HepG2 (cell line): ENCODE data around the gene FLT3LG. TPM values are rescaled to one million over a fixed set of nuclear protein-coding genes. Genes with fewer than 3 reads are reported as not detected.

Experiments
- FOXK1 ChIP-seq: sonication (generic); formaldehyde crosslinking; IDR thresholded peaks from 2 replicates; pipeline ENCODE4 v1.4.0; 2020; ENCODE audit warnings: low read depth, missing genetic modification reagents, borderline replicate concordance
- HNRNPK ChIP-seq: fragments of 200-400 bp; formaldehyde crosslinking; IDR thresholded peaks from 2 replicates; pipeline ENCODE4 v1.6.1; 2018; ENCODE audit warnings: low read length, low read depth, moderate library complexity, mild to moderate bottlenecking; ENCODE audit not compliant: poor library complexity, severe bottlenecking
- HOXA5 ChIP-seq: sonication (generic); formaldehyde crosslinking; IDR thresholded peaks from 2 replicates; pipeline ENCODE4 v1.4.0; 2020; ENCODE audit warnings: missing genetic modification reagents
- MEF2D ChIP-seq: sonication (generic); formaldehyde crosslinking; IDR thresholded peaks from 2 replicates; pipeline ENCODE4 v1.5.1; 2020; ENCODE audit warnings: mild to moderate bottlenecking, missing genetic modification reagents
- POLR2A ChIP-seq, 2 experiments: IDR thresholded peaks; 2 replicates each; pipeline ENCODE4 v1.6.1; 2011; ENCODE audit warnings: low read depth in 2 of 2, low read length in 2 of 2, mild to moderate bottlenecking in 1 of 2, moderate library complexity in 1 of 2; ENCODE audit not compliant: insufficient read depth in 1 of 2
- RBAK ChIP-seq: sonication (generic); formaldehyde crosslinking; IDR thresholded peaks from 2 replicates; pipeline ENCODE4 v1.5.1; 2020; ENCODE audit warnings: mild to moderate bottlenecking, missing genetic modification reagents
- TARDBP ChIP-seq: sonication (generic); formaldehyde crosslinking; IDR thresholded peaks from 2 replicates; pipeline ENCODE4 v1.8.0; 2022; ENCODE audit warnings: mild to moderate bottlenecking, missing genetic modification reagents
- ZMAT3 ChIP-seq: sonication (generic); formaldehyde crosslinking; conservative IDR thresholded peaks from 2 replicates; pipeline ENCODE4 v1.7.0; 2021; ENCODE audit warnings: missing genetic modification reagents
- ZNF101 ChIP-seq: sonication (generic); formaldehyde crosslinking; IDR thresholded peaks from 2 replicates; pipeline ENCODE4 v1.4.0; 2020; ENCODE audit warnings: mild to moderate bottlenecking, low read depth, missing genetic modification reagents, borderline replicate concordance
- ZNF275 ChIP-seq: sonication (generic); formaldehyde crosslinking; IDR thresholded peaks from 2 replicates; pipeline ENCODE4 v1.8.0; 2022; ENCODE audit warnings: missing genetic modification reagents, mild to moderate bottlenecking, inconsistent platforms, borderline replicate concordance
- ZNF557 ChIP-seq: sonication (generic); formaldehyde crosslinking; IDR thresholded peaks from 2 replicates; pipeline ENCODE4 v1.4.0; 2020; ENCODE audit warnings: missing genetic modification reagents
- ZNF572 ChIP-seq: sonication (generic); formaldehyde crosslinking; IDR thresholded peaks from 2 replicates; pipeline ENCODE4 v1.5.1; 2020; ENCODE audit warnings: mild to moderate bottlenecking, missing genetic modification reagents
- ZZZ3 ChIP-seq: sonication (generic); formaldehyde crosslinking; IDR thresholded peaks from 2 replicates; pipeline ENCODE4 v1.4.0; 2020; ENCODE audit warnings: missing genetic modification reagents, mild to moderate bottlenecking, borderline replicate concordance
- polyA plus RNA-seq, 8 experiments: library from polyadenylated mRNA; depleted of rRNA in 3 of 8; stranded (reverse) in 7 of 8; unstranded in 1 of 8; fragments of >200 nt; fragmentation: Illumina TruSeq in 4 of 8; extraction: Trizol in 4 of 8; gene quantifications; 2 replicates each; pipeline versions ENCODE4 v1.2.1 to v1.2.3, GENCODE V29; 2011 to 2016; ENCODE audit warnings: low read depth in 4 of 8, missing spikeins in 1 of 8, mixed read lengths in 1 of 8; ENCODE audit not compliant: insufficient read depth in 1 of 8
- total RNA-seq, 5 experiments: library from RNA; depleted of rRNA; stranded (reverse); fragments of >200 nt; fragmentation: Illumina TruSeq; extraction: Trizol; gene quantifications; 2 replicates each; pipeline ENCODE4 v1.2.3, GENCODE V29; 2016; ENCODE audit warnings: low read depth in 1 of 5
- TF ChIP-seq, protein P1 (sequence below), 2 experiments: sonication (generic) in 1 of 2; formaldehyde crosslinking in 1 of 2; IDR thresholded peaks; 2 replicates each; pipeline versions ENCODE4 v1.6.1 to v1.9.0; 2014 to 2022; ENCODE audit warnings: antibody characterized with exemption in 1 of 2, borderline replicate concordance in 1 of 2, inconsistent platforms in 1 of 2, low read depth in 1 of 2, missing genetic modification reagents in 1 of 2
- TF ChIP-seq, protein P2 (sequence below): sonication (generic); formaldehyde crosslinking; IDR thresholded peaks from 2 replicates; pipeline ENCODE4 v1.5.1; 2020; ENCODE audit warnings: mild to moderate bottlenecking, missing genetic modification reagents, moderate library complexity

FLT3LG gene
- total and polyA plus RNA-seq, 2 of the 13 experiments (the other 11 are each of a cell fraction or from before 2014, with no cell fraction given) = 1.5 to 2.6 TPM

DNA sequence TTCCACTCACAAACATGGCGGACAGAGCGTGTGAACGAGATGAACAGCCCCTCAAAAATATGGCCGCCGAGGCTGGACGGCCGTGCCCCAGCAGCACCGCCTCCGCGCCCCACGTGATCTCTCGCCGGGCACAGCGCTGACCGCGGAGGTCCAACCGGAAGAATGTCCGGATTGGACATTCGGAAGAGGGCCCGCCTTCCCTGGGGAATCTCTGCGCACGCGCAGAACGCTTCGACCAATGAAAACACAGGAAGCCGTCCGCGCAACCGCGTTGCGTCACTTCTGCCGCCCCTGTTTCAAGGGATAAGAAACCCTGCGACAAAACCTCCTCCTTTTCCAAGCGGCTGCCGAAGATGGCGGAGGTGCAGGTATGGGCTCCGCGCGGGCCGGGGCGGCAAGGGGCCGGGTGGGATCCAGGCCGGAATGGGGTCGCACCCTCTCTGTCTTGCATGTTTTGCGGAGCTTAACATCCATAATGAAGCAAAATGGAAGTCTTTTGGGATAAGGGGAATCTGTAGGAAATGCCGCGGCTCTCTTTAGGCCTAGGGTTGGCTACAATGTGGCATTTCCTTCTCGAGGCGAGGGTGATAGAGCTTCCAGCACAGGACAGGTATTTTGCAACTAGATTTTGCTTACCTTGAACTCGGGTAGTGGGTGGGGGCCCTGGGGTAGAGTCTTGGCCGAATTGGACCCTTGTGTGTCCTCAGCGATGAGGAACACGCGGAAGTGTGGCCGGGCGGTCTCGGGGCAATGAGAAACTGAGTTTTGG, 13.4 kb downstream of the FLT3LG start, which contains the start of gene RPL13A (continued):
- TF ChIP-seq, protein P1, sequence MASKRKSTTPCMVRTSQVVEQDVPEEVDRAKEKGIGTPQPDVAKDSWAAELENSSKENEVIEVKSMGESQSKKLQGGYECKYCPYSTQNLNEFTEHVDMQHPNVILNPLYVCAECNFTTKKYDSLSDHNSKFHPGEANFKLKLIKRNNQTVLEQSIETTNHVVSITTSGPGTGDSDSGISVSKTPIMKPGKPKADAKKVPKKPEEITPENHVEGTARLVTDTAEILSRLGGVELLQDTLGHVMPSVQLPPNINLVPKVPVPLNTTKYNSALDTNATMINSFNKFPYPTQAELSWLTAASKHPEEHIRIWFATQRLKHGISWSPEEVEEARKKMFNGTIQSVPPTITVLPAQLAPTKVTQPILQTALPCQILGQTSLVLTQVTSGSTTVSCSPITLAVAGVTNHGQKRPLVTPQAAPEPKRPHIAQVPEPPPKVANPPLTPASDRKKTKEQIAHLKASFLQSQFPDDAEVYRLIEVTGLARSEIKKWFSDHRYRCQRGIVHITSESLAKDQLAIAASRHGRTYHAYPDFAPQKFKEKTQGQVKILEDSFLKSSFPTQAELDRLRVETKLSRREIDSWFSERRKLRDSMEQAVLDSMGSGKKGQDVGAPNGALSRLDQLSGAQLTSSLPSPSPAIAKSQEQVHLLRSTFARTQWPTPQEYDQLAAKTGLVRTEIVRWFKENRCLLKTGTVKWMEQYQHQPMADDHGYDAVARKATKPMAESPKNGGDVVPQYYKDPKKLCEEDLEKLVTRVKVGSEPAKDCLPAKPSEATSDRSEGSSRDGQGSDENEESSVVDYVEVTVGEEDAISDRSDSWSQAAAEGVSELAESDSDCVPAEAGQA (IDR thresholded peaks at IDR 0.05; ENCODE audit: low read depth) = peak; percentile 96
- TF ChIP-seq, protein P1 (CRISPR knock-in tag; IDR thresholded peaks at IDR 0.05; ENCODE audit: borderline replicate concordance) = 0 out of 2 replicates have a peak, but pooled peaks have one; percentile 83
- no peak; the same call in 1 of the 2 replicates for TF ChIP-seq ZNF557
- peak; percentile 85; the same call in 1 of the 2 replicates for TF ChIP-seq ZNF275 (CRISPR knock-in tag)
- TF ChIP-seq ZMAT3 (CRISPR knock-in tag) = peak; percentile 83
- TF ChIP-seq HOXA5 = peak; percentile 86
- TF ChIP-seq ZZZ3 (CRISPR knock-in tag) = peak; percentile 73; the same call in 1 of the 2 replicates
- TF ChIP-seq HNRNPK = no peak
- TF ChIP-seq POLR2A (IDR thresholded peaks at IDR 0.05; ENCODE audit: insufficient read depth in 1 of 2, low read depth in 2 of 2, low read length in 2 of 2) = peak; percentile 95 to 99
- no peak for TF ChIP-seq RBAK (CRISPR knock-in tag)
- TF ChIP-seq TARDBP (CRISPR knock-in tag) = peak; percentile 60; the same call in 1 of the 2 replicates
- TF ChIP-seq FOXK1 = peak; percentile 40; the same call in 1 of the 2 replicates
- TF ChIP-seq MEF2D = peak; percentile 54; the same call in 1 of the 2 replicates
- TF ChIP-seq ZNF572 (CRISPR knock-in tag) = peak; percentile 85; the same call in 1 of the 2 replicates
- TF ChIP-seq, protein P2, sequence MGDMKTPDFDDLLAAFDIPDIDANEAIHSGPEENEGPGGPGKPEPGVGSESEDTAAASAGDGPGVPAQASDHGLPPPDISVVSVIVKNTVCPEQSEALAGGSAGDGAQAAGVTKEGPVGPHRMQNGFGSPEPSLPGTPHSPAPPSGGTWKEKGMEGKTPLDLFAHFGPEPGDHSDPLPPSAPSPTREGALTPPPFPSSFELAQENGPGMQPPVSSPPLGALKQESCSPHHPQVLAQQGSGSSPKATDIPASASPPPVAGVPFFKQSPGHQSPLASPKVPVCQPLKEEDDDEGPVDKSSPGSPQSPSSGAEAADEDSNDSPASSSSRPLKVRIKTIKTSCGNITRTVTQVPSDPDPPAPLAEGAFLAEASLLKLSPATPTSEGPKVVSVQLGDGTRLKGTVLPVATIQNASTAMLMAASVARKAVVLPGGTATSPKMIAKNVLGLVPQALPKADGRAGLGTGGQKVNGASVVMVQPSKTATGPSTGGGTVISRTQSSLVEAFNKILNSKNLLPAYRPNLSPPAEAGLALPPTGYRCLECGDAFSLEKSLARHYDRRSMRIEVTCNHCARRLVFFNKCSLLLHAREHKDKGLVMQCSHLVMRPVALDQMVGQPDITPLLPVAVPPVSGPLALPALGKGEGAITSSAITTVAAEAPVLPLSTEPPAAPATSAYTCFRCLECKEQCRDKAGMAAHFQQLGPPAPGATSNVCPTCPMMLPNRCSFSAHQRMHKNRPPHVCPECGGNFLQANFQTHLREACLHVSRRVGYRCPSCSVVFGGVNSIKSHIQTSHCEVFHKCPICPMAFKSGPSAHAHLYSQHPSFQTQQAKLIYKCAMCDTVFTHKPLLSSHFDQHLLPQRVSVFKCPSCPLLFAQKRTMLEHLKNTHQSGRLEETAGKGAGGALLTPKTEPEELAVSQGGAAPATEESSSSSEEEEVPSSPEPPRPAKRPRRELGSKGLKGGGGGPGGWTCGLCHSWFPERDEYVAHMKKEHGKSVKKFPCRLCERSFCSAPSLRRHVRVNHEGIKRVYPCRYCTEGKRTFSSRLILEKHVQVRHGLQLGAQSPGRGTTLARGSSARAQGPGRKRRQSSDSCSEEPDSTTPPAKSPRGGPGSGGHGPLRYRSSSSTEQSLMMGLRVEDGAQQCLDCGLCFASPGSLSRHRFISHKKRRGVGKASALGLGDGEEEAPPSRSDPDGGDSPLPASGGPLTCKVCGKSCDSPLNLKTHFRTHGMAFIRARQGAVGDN = peak; percentile 79
- TF ChIP-seq ZNF101 (CRISPR knock-in tag) = no peak
